ENCODE measurements around the gene MBD5. TPM values are rescaled to one million over a fixed set of nuclear protein-coding genes. Genes with fewer than 3 reads are reported as not detected.

MBD5 gene
- total RNA-seq, 1 donor from 2014 or later, result 38.8 TPM

GRCh38 chr2:148533004-148533403 is 512.1 kb downstream of the MBD5 start:
- Mint-ChIP-seq H3K9me3 (peaks cover 4% of the 10 kb centered on the region), H3K36me3 (no peaks in the 10 kb centered on the region), H3K4me3 (no peak overlapping the region), H3K27me3 (ENCODE audit: insufficient read depth, low read depth) (peaks cover 2% of the 10 kb centered on the region), H3K4me1 (peaks cover 14% of the 10 kb centered on the region), H3K27ac (no peak overlapping the region)
- no peak for DNase-seq (ENCODE audit: low spot score)
- H3F3A ChIP-seq (ENCODE audit: low read depth), result no peaks in the 10 kb centered on the region
- H3K9ac ChIP-seq, result no peak overlapping the region
- peaks cover 4% of the 10 kb centered on the region for H3K4me1 ChIP-seq
- no peak overlapping the region for H3K27ac ChIP-seq
- no peak for TF ChIP-seq CTCF (IDR thresholded peaks at IDR 0.05)
- TF ChIP-seq EZH2 (IDR thresholded peaks at IDR 0.05), result no peak
- TF ChIP-seq EZH2phosphoT487 (IDR thresholded peaks at IDR 0.05), result no peak
- H4K20me1 ChIP-seq (ENCODE audit: low read depth), result no peaks in the 10 kb centered on the region
- H3K36me3 ChIP-seq, result no peaks in the 10 kb centered on the region
- no peaks in the 10 kb centered on the region for H3K9me3 ChIP-seq (ENCODE audit: low read depth)
- H3K79me2 ChIP-seq (ENCODE audit: low read depth), result no peaks in the 10 kb centered on the region
- no peak overlapping the region for H3K4me3 ChIP-seq
- H2AFZ ChIP-seq (replicated peaks), result no peak overlapping the region
- no peak overlapping the region for H3K4me2 ChIP-seq
- H3K27me3 ChIP-seq, result peaks cover 3% of the 10 kb centered on the region

GRCh38 chr2:148533685-148534084 is 512.8 kb downstream of the MBD5 start:
- Mint-ChIP-seq H3K27me3 (ENCODE audit: insufficient read depth, low read depth) (peaks cover 2% of the 10 kb centered on the region), H3K36me3 (no peaks in the 10 kb centered on the region), H3K9me3 (peaks cover 5% of the 10 kb centered on the region), H3K4me3 (no peak overlapping the region), H3K27ac (no peak overlapping the region), H3K4me1 (peaks cover 14% of the 10 kb centered on the region)
- no peak overlapping the region for H3K4me3 ChIP-seq
- H3K9me3 ChIP-seq (ENCODE audit: low read depth), result no peaks in the 10 kb centered on the region
- H3K27me3 ChIP-seq, result peaks cover 3% of the 10 kb centered on the region
- peaks cover 4% of the 10 kb centered on the region for H3K4me1 ChIP-seq
- DNase-seq (ENCODE audit: low spot score), result no peak
- H3K4me2 ChIP-seq, result no peak overlapping the region
- H4K20me1 ChIP-seq (ENCODE audit: low read depth), result no peaks in the 10 kb centered on the region
- H3F3A ChIP-seq (ENCODE audit: low read depth), result no peaks in the 10 kb centered on the region
- H3K79me2 ChIP-seq (ENCODE audit: low read depth), result no peaks in the 10 kb centered on the region
- no peak overlapping the region for H2AFZ ChIP-seq (replicated peaks)
- no peak overlapping the region for H3K9ac ChIP-seq
- H3K36me3 ChIP-seq, result no peaks in the 10 kb centered on the region
- TF ChIP-seq EZH2 (IDR thresholded peaks at IDR 0.05), result no peak
- no peak for TF ChIP-seq CTCF (IDR thresholded peaks at IDR 0.05)
- no peak for TF ChIP-seq EZH2phosphoT487 (IDR thresholded peaks at IDR 0.05)
- no peak overlapping the region for H3K27ac ChIP-seq

GRCh38 chr2:148534416-148535204 is 513.7 kb downstream of the MBD5 start:
- Mint-ChIP-seq H3K9me3 (peaks cover 5% of the 10 kb centered on the region), H3K27me3 (ENCODE audit: insufficient read depth, low read depth) (peaks cover 2% of the 10 kb centered on the region), H3K36me3 (no peaks in the 10 kb centered on the region), H3K4me3 (no peak overlapping the region), H3K4me1 (peaks cover 7% of the 10 kb centered on the region), H3K27ac (no peak overlapping the region)
- H4K20me1 ChIP-seq (ENCODE audit: low read depth), result no peaks in the 10 kb centered on the region
- TF ChIP-seq EZH2 (IDR thresholded peaks at IDR 0.05) (no peak), CTCF (IDR thresholded peaks at IDR 0.05) (no peak), EZH2phosphoT487 (IDR thresholded peaks at IDR 0.05) (no peak)
- peaks cover 3% of the 10 kb centered on the region for H3K27me3 ChIP-seq
- H2AFZ ChIP-seq (replicated peaks), result no peak overlapping the region
- H3K4me2 ChIP-seq, result no peak overlapping the region
- no peak for DNase-seq (ENCODE audit: low spot score)
- H3K27ac ChIP-seq, result no peak overlapping the region
- H3F3A ChIP-seq (ENCODE audit: low read depth), result no peaks in the 10 kb centered on the region
- no peaks in the 10 kb centered on the region for H3K36me3 ChIP-seq
- H3K4me1 ChIP-seq, result peaks cover 4% of the 10 kb centered on the region
- H3K9ac ChIP-seq, result no peak overlapping the region
- H3K4me3 ChIP-seq, result no peak overlapping the region
- no peaks in the 10 kb centered on the region for H3K9me3 ChIP-seq (ENCODE audit: low read depth)
- no peaks in the 10 kb centered on the region for H3K79me2 ChIP-seq (ENCODE audit: low read depth)

All from neural progenitor cell (in vitro differentiated cells).